GM21390 (cell line): ENCODE results near the gene NOL4L.

ENCODE experiments used
- ATAC-seq: cut with Tn5 transposase; IDR thresholded peaks from one replicate; pipeline ENCODE4 v1.9.1; 2021; ENCODE audit not compliant: unreplicated experiment

The NOL4L gene

DNA sequence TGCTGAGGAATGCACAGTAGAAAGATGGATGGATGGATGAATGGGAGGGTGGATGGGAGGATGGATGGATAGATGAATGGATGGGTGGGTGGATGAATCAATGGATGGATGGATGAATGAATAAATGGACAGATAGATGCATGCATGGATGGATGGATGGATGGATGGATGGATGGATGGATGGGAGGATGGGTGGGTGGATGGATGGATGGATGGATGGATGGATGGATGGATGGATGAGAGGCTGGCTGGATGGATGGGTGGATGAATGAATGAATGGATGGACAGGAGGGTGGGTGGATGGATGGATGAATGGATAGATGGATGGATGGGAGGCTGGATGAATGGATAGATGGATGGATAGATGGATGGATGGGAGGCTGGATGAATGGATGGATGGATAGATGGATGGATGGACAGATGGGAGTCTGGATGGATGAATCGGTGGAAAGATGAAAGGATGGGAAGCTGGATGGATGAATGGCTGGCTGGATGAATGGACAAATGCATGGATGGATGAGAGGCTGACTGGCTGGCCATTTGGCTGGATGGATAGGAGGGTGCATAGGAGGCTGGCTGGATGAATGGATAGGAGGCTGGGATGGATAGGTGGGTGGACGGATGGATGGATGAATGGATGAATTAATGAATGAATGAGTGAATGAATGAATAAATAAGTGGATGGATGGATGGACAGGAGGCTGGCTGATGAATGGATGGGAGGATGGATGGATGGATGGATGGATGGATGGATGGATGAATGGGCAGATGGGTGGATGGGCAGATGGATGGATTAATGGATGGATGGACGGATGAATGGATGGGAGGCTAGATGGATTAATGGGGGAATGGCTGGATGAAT lies 28.3 kb upstream of the NOL4L start:
- ATAC-seq = no peak

DNA sequence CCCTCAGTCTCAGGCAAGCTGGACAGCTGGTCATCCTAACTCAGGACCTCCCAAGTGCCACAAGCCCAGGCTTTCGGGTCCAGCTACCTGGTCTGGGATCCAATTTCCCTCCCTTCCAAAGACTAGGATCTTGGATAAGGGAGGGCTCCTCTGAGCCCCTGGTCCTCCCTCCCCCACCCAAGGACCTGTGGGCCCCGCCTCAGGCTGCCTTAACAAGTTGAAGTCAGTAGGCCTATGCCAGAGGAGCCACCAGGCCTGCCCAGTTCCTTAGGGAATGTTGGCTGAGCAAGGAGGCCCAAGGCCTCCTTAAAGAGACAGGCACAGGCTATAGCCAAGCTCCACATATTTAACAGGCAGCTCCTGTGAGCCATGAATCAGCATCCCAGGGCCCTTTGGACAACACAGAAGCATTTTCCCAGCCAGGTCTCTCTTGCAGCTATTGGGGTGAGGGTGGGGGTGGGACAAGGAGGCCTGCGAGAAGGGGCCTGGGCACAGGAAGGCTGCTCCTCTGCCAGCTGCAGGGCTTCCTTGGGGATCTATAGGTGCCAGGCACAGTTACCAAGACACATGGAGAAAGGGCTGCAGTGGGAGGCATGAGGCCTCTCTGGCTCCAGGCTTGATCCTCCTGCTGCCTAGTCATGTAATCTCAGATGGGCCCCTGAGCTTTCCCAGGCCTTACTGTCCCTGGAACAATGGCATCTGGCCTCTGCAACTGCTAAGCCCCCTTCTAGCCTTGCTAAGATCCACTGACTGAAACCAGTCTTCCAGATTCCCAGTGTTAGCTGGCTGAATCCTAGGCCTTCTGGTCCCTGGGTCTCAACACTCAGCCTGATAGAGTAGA lies 27.4 kb upstream of the NOL4L start:
- ATAC-seq = no peak

- no peak for ATAC-seq
Measured at GRCh38 chr20:32611868-32612267, 26.7 kb upstream of the NOL4L start.

- no peak for ATAC-seq
Measured at GRCh38 chr20:32611286-32611685, 26.2 kb upstream of the NOL4L start.

DNA sequence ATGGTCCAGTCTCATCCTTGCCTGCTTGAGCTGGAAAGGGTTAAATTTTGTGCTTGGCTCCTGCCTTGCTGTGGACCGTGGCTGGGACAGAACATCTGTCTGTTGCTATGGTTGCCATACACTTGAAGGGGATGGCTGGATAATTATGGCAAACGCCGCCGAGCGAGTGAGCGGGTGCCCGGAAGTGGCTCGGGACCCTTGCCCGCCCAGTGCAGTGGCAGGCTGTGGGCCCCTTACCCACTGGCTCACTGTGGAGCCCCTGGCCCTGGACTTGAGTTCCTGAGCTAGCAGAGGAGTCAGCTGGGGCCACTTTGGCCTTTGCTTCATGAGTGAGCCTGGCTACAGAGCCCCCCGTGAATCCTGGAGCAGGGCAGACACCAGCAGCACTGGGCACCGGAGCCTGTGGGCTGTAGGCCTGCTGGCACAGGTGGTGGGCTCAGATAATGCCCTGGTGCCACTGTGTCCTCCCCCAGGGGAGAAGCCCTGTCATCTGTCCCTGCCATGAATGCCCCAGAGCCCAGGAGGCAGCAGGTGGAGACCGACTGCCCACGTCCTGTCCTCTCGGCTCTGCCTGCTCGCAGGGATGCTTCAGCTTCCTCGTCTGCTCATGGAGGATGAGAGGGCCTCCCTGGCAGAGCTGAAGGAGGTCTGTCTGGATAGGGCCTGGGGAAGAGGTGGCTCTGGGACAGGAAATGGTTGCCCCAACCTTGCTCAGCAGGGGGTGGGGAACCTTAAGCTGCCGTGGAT lies 25.5 kb upstream of the NOL4L start:
- no peak for ATAC-seq

DNA sequence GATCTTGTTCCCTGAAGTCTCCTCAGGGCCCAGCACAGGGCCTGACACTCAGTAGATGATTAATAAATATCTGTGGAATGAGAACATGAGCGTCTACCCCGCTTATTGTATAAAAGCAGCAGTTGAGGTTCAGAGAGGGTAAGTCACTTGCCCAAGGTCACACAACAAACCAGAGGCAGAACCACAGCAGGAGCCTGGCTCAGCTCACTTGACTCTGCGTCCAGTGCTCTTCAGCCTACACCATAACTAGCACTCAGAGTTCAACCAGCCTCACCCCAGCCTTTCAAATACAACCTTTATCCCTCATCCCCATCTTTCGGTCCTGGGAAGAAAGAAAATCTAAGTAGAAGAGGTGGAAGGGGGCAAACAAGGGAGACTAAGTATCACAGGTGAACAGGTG lies 24.9 kb upstream of the NOL4L start:
- ATAC-seq = no peak

DNA sequence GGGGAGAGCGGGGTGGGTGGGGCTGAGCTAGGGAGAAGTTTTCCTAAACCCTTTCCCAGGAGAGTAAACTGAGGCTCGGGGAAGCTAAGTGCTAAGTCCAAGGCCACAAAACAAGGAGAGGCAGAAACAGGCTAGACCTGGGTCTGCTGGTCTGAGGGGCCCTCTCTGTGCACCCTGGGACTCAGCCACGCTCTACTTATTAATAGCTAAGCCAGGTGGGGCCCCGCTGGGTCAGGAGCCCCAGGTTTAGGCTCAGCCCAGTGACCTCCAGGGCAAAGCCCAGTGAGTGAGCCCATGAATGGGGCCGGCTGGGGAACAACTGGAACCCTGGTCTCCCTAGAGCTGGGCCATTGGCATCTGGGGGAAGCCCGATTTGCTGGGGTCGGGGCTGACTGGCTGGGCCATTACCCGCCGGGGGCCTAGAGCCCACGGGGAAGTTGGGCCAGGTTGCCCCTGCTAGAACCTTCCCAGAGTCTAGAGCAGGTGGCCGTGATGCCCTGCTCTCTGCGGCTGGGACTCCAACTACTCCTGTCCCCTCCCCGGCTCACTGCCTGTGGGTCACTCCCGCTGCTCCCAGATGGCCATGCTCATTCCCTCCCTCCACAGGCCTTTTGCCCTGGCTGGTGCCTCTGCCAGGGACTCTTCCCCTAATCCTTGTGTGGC lies 24.1 kb upstream of the NOL4L start:
- no peak for ATAC-seq

DNA sequence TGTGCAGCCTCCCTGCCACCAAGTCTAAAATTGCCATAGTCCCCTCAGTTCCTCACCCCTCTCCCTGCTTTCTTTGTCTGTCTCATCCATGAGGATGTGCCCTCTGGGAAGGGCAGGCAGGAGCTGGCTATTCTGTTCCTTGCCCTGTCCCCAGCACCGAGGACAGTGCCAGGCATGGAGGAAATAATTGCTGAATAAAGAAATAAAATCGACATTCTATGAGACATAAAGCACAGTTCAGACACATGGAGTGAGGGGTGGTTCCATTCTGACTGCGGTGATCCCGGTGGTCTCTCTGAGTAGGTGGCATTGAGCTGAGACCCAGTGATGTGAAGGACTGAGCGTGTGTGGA lies 23.5 kb upstream of the NOL4L start:
- no peak for ATAC-seq

GRCh38 chr20:32607727-32608663 lies 22.9 kb upstream of the NOL4L start:
- ATAC-seq = no peak

GRCh38 chr20:32607324-32607723 lies 22.2 kb upstream of the NOL4L start:
- ATAC-seq = no peak

DNA sequence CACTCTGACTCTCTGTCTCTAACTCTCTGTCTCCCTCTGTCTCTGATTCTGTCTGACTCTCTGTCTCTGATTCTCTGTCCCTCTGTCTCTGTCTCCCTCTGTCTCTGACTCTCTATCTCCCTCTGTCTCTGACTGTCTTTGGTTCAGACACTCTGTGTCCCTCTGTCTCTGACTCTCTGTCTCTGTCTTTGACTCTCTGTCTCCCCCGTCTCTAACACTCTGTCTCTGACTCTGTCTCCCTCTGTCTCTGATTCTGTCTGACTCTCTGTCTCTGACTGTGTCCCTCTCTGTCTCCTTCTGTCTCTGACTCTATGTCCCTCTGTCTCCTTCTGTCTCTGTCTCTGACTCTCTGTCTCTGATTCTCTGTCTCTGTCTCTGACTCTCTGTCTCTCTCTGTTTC lies 21.7 kb upstream of the NOL4L start:
- no peak for ATAC-seq

DNA sequence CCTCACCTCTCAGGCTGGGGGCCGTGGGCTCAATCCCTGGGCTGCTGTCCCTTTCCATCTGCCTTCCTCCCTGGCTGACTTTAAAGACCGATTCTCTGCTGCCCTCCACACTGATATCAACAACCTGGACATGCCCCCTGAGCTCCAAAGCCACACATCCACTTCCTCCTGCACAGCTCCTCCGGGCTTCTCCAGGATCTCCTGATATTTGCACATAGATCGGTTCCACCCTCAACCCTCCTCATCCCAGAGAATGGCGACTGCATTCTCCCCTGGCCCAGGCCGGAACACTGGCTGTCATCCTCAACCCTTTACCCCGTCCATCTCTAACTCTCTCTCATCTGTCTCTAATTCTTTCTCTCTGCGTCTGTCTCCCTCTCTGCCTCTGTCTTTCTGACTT lies 21.0 kb upstream of the NOL4L start:
- no peak for ATAC-seq

GRCh38 chr20:32605167-32605656 lies 20.1 kb upstream of the NOL4L start:
- no peak for ATAC-seq

DNA sequence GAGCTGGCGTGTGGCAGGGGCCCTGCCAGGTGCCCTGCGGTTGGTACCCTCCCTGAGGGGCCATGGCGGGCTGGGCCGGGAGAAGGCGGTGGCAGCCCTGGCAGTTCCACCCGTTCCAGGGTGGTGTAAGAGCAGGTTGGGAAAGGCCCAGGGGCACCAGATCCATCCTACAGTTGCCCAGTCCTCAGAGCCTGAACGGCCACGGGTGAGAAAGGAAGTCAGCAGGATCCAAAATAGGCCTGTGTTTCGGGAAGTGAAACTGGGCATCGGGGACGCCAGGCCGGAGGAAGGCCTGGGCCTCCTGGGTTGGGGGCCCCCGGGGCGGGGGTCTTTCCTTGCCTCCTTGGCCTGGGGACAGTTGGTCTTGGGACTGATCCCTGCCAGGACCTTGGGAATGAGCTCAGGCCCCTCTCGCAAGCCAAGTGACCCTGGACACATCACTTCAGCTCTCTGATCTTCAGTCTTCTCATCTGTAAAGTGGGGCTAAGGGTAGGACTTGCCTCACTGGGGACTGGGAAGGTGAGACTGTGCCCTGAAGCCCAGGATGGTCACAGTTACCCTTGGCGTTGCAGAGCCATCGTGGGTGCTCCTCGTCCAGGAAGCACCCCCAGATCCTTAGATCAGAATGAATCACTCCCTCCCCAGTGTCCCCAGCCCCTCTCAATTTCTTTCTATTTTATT lies 18.1 kb upstream of the NOL4L start:
- no peak for ATAC-seq

DNA sequence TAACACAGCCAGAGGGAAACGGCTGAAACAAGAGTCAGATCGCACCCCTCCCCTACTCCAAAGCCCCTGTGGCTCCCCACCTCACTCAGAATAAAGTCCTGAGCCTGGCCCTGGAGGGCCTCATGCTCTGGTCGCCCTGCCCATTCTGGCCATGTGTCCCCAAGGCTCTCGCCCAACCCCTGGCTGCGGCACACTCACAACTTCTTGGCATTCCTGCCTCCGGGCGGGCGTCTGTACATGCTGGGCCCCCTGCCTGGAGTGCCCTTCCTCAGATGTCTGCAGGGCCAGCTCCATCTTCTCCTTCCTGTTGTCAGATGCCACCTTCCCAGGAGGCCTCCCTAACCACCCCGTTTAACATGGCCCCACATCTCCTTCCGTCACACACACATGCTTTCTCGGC lies 17.1 kb upstream of the NOL4L start:
- no peak for ATAC-seq

DNA sequence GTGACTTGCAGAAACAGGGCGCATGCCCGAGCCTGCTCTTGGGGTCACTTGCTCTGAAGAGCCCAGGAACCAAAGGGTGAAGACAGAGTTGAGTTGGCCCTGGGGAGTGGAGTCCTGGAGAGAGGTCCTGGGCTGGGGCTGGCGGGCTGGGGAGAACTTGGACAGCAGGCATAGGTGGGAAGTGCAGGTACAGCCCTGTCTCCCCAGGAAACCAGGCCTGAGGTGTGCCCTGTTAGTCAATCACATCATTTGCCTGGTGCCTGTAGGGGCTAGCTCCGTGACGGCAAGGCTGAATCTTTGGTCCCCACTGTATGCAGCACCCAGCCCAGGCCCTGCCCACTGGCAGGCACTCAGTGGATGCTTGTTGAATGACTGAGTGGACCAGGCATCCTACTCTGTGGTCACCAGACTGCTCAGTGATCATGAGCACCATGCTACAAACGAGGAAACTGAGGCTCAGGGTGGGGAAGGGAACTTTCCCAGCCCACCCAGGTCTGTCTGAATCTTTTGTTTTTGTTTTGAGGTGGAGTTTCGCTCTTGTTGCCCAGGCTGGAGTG lies 15.6 kb upstream of the NOL4L start:
- no peak for ATAC-seq

GRCh38 chr20:32599783-32600340 lies 14.7 kb upstream of the NOL4L start:
- no peak for ATAC-seq

GRCh38 chr20:32598606-32599005 lies 13.5 kb upstream of the NOL4L start:
- ATAC-seq = no peak

DNA sequence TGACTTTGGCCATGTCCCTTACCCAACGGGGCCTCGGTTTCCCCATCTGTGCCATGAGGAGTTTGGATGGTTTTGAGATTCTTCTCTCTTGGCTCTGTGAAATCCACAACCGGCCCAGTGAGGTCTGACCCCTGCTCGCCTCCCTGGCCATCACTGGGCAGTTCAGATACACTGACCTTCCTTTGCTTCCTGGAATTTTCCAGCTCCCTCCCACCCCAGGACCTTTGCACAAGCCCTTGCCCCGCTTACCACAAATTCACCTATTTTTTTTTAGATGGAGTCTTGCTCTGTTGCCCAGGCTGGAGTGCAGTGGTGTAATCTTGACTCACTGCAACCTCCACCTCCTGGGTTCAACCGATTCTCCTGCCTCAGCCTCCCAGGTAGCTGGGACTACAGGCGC lies 12.6 kb upstream of the NOL4L start:
- no peak for ATAC-seq
